Gastroesophageal sphincter (tissue), 4 donors: ENCODE measurements around the gene FBXO48. TPM values are rescaled to one million over a fixed set of nuclear protein-coding genes. Genes with fewer than 3 reads are reported as not detected.

ENCODE experiments used
- ATAC-seq: fragments of 150-250 bp; one replicate; pipeline ENCODE4 v1.9.1; 2016; ENCODE audit warnings: mild to moderate bottlenecking, moderate library complexity
- H3K27ac ChIP-seq, 4 donors: fragments of 200-600 bp; sonication (generic) in 3 of 4; 1 replicate in 3 of 4; 2 replicates in 1 of 4; pipeline ENCODE4 v1.5.1; 2016 to 2019
- H3K27me3 ChIP-seq: fragments of 200-600 bp; sonication (generic); one replicate; pipeline ENCODE4 v1.5.1; 2019
- H3K36me3 ChIP-seq, 2 donors: fragments of 200-600 bp; sonication (generic); one replicate each; pipeline ENCODE4 v1.5.1; 2019; ENCODE audit warnings: control low read depth in 1 of 2
- H3K4me1 ChIP-seq, 3 donors: fragments of 200-600 bp; sonication (generic); 1 replicate in 2 of 3; 2 replicates in 1 of 3; pipeline ENCODE4 v1.5.1; 2016 to 2019; ENCODE audit warnings: control low read depth in 2 of 3
- H3K4me3 ChIP-seq, 2 donors: fragments of 200-600 bp; sonication (generic); one replicate each; pipeline ENCODE4 v1.5.1; 2019; ENCODE audit warnings: mild to moderate bottlenecking in 1 of 2, moderate library complexity in 1 of 2
- H3K9me3 ChIP-seq, 3 donors: fragments of 200-600 bp; sonication (generic); one replicate each; pipeline ENCODE4 v1.5.1; 2017 to 2019; ENCODE audit warnings: control low read depth in 2 of 3
- CTCF ChIP-seq, 4 experiments: fragments of 200-600 bp in 2 of 4; fragments of 450-650 bp in 2 of 4; sonication (generic) in 1 of 4; IDR thresholded peaks; one replicate each; pipeline ENCODE4 v1.5.1; 2017 to 2019; ENCODE audit warnings: antibody characterized with exemption in 4 of 4, mild to moderate bottlenecking in 2 of 4, moderate library complexity in 2 of 4
- EP300 ChIP-seq: sonication (generic); formaldehyde crosslinking; IDR thresholded peaks from one replicate; pipeline ENCODE4 v1.6.1; 2017; ENCODE audit warnings: antibody characterized with exemption, mild to moderate bottlenecking
- POLR2A ChIP-seq, 2 donors: fragments of 450-650 bp; IDR thresholded peaks; one replicate each; pipeline ENCODE4 v1.6.1; 2017; ENCODE audit warnings: antibody characterized with exemption in 2 of 2, mild to moderate bottlenecking in 2 of 2, moderate library complexity in 1 of 2
- POLR2AphosphoS5 ChIP-seq: sonication (generic); formaldehyde crosslinking; IDR thresholded peaks from one replicate; pipeline ENCODE4 v1.6.1; 2017; ENCODE audit warnings: antibody characterized with exemption
- WGBS, 2 donors: methylation state at CpG; one replicate each; pipeline ENCODE4 v1.1.5; 2018; ENCODE audit warnings: low coverage in 1 of 2; 5-methylcytosine and 5-hydroxymethylcytosine counted together
- total RNA-seq, 4 donors: library from RNA; depleted of rRNA; stranded (reverse); fragments of >200 nt; gene quantifications; one replicate each; pipeline ENCODE4 v1.1.0, GENCODE V29; 2016

Gene FBXO48
- total RNA-seq, 4 donors from 2014 or later = 0.35 to 1.2 (median 0.62) TPM

GRCh38 chr2:68415521-68415920 is 51.6 kb downstream of the FBXO48 start:
- Histone ChIP-seq H3K27ac (no peak overlapping the region), H3K36me3 (no peaks in the 10 kb centered on the region), H3K4me1 (no peaks in the 10 kb centered on the region), H3K4me3 (no peak overlapping the region), H3K9me3 (no peaks in the 10 kb centered on the region), H3K27me3 (no peaks in the 10 kb centered on the region)
- TF ChIP-seq CTCF (IDR thresholded peaks at IDR 0.05) (no peak), POLR2AphosphoS5 (no peak), EP300 (no peak), POLR2A (IDR thresholded peaks at IDR 0.05) (no peak)
- no peak for ATAC-seq

GRCh38 chr2:68414876-68415275 is 52.2 kb downstream of the FBXO48 start:
- 62 to 76% methylated on average over 3 of the region's 3 CpGs for WGBS, 2 donors
- H3K27ac ChIP-seq = no peak overlapping the region
- ATAC-seq = no peak

GRCh38 chr2:68414452-68414851 is 52.6 kb downstream of the FBXO48 start:
- ATAC-seq = no peak
- Histone ChIP-seq H3K4me3 (no peak overlapping the region), H3K9me3 (no peaks in the 10 kb centered on the region), H3K4me1 (no peaks in the 10 kb centered on the region), H3K27me3 (no peaks in the 10 kb centered on the region), H3K27ac (no peak overlapping the region), H3K36me3 (no peaks in the 10 kb centered on the region)
- TF ChIP-seq EP300 (no peak), POLR2A (IDR thresholded peaks at IDR 0.05) (no peak), POLR2AphosphoS5 (no peak), CTCF (IDR thresholded peaks at IDR 0.05) (no peak)

More at GRCh38 chr2:68414876-68415275, 52.2 kb downstream of the FBXO48 start:
- H3K4me3 ChIP-seq = no peak overlapping the region
- H3K27me3 ChIP-seq = no peaks in the 10 kb centered on the region
- no peaks in the 10 kb centered on the region for H3K36me3 ChIP-seq
- TF ChIP-seq EP300 (no peak), POLR2AphosphoS5 (no peak), POLR2A (IDR thresholded peaks at IDR 0.05) (no peak), CTCF (IDR thresholded peaks at IDR 0.05) (no peak)
- H3K9me3 ChIP-seq = no peaks in the 10 kb centered on the region
- no peaks in the 10 kb centered on the region for H3K4me1 ChIP-seq

- Histone ChIP-seq H3K4me1 (no peaks in the 10 kb centered on the region), H3K27me3 (no peaks in the 10 kb centered on the region), H3K27ac (no peak overlapping the region), H3K4me3 (no peak overlapping the region), H3K9me3 (no peaks in the 10 kb centered on the region), H3K36me3 (no peaks in the 10 kb centered on the region)
- TF ChIP-seq EP300 (no peak), POLR2A (IDR thresholded peaks at IDR 0.05) (no peak), CTCF (IDR thresholded peaks at IDR 0.05) (no peak), POLR2AphosphoS5 (no peak)
- WGBS, 2 donors = 94% methylated on average over 2 of the region's 2 CpGs; no CpG with 5 or more reads in 1 of the 2 donors
- no peak for ATAC-seq
Observed at GRCh38 chr2:68413466-68413865, 53.6 kb downstream of the FBXO48 start.

GRCh38 chr2:68412127-68412819 is 54.8 kb downstream of the FBXO48 start:
- H3K9me3 ChIP-seq = no peaks in the 10 kb centered on the region
- H3K36me3 ChIP-seq = no peaks in the 10 kb centered on the region
- TF ChIP-seq POLR2A (IDR thresholded peaks at IDR 0.05) (no peak), CTCF (IDR thresholded peaks at IDR 0.05) (no peak), EP300 (no peak)
- no peak overlapping the region for H3K27ac ChIP-seq
- H3K27me3 ChIP-seq = no peaks in the 10 kb centered on the region
- H3K4me3 ChIP-seq = no peak overlapping the region
- WGBS, 2 donors = 52 to 57% methylated on average over 4 of the region's 4 CpGs
- ATAC-seq = no peak
- H3K4me1 ChIP-seq = no peaks in the 10 kb centered on the region
